Measurements from ENCODE around the gene ST7.

DNA sequence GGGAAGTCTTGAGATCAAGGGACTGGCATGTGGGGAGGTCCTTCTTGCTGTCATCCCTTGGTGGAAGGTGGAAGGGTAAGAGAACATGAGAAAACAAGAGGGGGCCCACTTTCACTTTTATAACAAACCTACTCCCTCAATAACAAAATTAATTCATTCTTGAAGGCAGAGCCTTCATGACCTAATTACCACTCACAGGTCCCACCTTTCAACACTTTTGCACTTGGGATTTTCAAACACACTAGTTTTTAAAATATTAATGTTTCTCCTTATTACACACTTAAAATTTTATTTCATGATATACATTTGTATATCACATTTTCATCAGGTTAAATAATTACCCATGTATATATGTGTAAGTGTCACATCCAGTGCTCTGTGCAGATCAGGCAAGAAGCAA lies 2.0 kb downstream of the ST7 start:
- no peak for TF ChIP-seq JUND (IDR thresholded peaks at IDR 0.05; ENCODE audit: low read length)
- TF ChIP-seq HDAC6 (IDR thresholded peaks at IDR 0.05; ENCODE audit: low read depth, low read length): no peak
- TF ChIP-seq, protein P1, sequence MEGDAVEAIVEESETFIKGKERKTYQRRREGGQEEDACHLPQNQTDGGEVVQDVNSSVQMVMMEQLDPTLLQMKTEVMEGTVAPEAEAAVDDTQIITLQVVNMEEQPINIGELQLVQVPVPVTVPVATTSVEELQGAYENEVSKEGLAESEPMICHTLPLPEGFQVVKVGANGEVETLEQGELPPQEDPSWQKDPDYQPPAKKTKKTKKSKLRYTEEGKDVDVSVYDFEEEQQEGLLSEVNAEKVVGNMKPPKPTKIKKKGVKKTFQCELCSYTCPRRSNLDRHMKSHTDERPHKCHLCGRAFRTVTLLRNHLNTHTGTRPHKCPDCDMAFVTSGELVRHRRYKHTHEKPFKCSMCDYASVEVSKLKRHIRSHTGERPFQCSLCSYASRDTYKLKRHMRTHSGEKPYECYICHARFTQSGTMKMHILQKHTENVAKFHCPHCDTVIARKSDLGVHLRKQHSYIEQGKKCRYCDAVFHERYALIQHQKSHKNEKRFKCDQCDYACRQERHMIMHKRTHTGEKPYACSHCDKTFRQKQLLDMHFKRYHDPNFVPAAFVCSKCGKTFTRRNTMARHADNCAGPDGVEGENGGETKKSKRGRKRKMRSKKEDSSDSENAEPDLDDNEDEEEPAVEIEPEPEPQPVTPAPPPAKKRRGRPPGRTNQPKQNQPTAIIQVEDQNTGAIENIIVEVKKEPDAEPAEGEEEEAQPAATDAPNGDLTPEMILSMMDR (IDR thresholded peaks at IDR 0.05; ENCODE audit: control extremely low read depth in 1 of 3, insufficient read depth in 1 of 3, low read depth in 1 of 3, low read length in 3 of 3): no peak
- TF ChIP-seq TCF12 (IDR thresholded peaks at IDR 0.05; ENCODE audit: low read depth, low read length): no peak
- TF ChIP-seq POLR2AphosphoS5 (IDR thresholded peaks at IDR 0.05; ENCODE audit: low read depth, low read length): no peak
- no peak for TF ChIP-seq YY1 (IDR thresholded peaks at IDR 0.05; ENCODE audit: low read depth, low read length)
- TF ChIP-seq PHF8 (conservative IDR thresholded peaks at IDR 0.05; ENCODE audit: low read depth, low read length): no peak
- TF ChIP-seq, protein P2, sequence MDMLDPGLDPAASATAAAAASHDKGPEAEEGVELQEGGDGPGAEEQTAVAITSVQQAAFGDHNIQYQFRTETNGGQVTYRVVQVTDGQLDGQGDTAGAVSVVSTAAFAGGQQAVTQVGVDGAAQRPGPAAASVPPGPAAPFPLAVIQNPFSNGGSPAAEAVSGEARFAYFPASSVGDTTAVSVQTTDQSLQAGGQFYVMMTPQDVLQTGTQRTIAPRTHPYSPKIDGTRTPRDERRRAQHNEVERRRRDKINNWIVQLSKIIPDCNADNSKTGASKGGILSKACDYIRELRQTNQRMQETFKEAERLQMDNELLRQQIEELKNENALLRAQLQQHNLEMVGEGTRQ (IDR thresholded peaks at IDR 0.05; ENCODE audit: low read length): no peak
- no peak for TF ChIP-seq CREB1 (IDR thresholded peaks at IDR 0.05)

All from H1 (cell line).